IPS-18c (cell line): Measurements from ENCODE around the gene SPINK9.

Experiments
- H3K4me3 ChIP-seq: 2 replicates; pipeline ENCODE4 v1.7.0; 2013; ENCODE audit warnings: low read depth, mild to moderate bottlenecking, low read length, moderate library complexity; ENCODE audit not compliant: insufficient read depth
- H3K9me3 ChIP-seq: one replicate; pipeline ENCODE4 v1.6.1; 2013; ENCODE audit warnings: mild to moderate bottlenecking, low read length, moderate library complexity; ENCODE audit not compliant: control insufficient read depth, insufficient read depth

Gene SPINK9

GRCh38 chr5:148386041-148386440, 50.7 kb downstream of the SPINK9 start:
- Histone ChIP-seq H3K9me3 (no peaks in the 10 kb centered on the region), H3K4me3 (no peak overlapping the region)

- Histone ChIP-seq H3K9me3 (no peaks in the 10 kb centered on the region), H3K4me3 (no peak overlapping the region)
These were observed 52.0 kb downstream of the SPINK9 start for GRCh38 chr5:148387325-148387724.

GRCh38 chr5:148388696-148389095, 53.3 kb downstream of the SPINK9 start:
- Histone ChIP-seq H3K4me3 (no peak overlapping the region), H3K9me3 (no peaks in the 10 kb centered on the region)
